Stimulated activated memory B cell treated with anti-CD40 and anti-IgM and Interleukin-4, amounts not matched to agents 10 μg/mL and 1 μg/mL and 100 μg/mL, for 72 hours (primary cell): Measurements from ENCODE around the gene SH2B3.
A peak's percentile ranks its signal among the peaks of the same experiment; 100 is the strongest.

ENCODE experiments used
- ATAC-seq: fragments of 150-1000 bp; cut with Tn5 transposase; 2 replicates; pipeline ENCODE4 v1.10.0; 2021
- H3K27ac Mint-ChIP-seq: one replicate; pipeline ENCODE4 v1.8.0; 2022; ENCODE audit warnings: mild to moderate bottlenecking, mixed read lengths
- H3K27me3 Mint-ChIP-seq: one replicate; pipeline ENCODE4 v1.8.0; 2022; ENCODE audit warnings: mixed read lengths
- H3K36me3 Mint-ChIP-seq: one replicate; pipeline ENCODE4 v1.8.0; 2022; ENCODE audit warnings: mixed read lengths
- H3K4me1 Mint-ChIP-seq: one replicate; pipeline ENCODE4 v1.8.0; 2022; ENCODE audit warnings: mixed read lengths
- H3K4me3 Mint-ChIP-seq: one replicate; pipeline ENCODE4 v1.8.0; 2022; ENCODE audit warnings: mild to moderate bottlenecking, moderate library complexity, mixed read lengths
- H3K9me3 Mint-ChIP-seq: one replicate; pipeline ENCODE4 v1.8.0; 2022; ENCODE audit warnings: mixed read lengths

Gene SH2B3

GRCh38 chr12:111447571-111448265, 42.0 kb downstream of the SH2B3 start:
- no peaks in the 10 kb centered on the region for H3K9me3 Mint-ChIP-seq
- H3K4me1 Mint-ChIP-seq = peaks cover 82% of the 10 kb centered on the region
- H3K36me3 Mint-ChIP-seq = peaks cover 59% of the 10 kb centered on the region
- no peaks in the 10 kb centered on the region for H3K27me3 Mint-ChIP-seq
- H3K27ac Mint-ChIP-seq = peak overlapping the region; percentile 74
- H3K4me3 Mint-ChIP-seq = no peak overlapping the region
- no peak for ATAC-seq

GRCh38 chr12:111448266-111448830, 42.6 kb downstream of the SH2B3 start:
- Mint-ChIP-seq H3K4me1 (peaks cover 75% of the 10 kb centered on the region), H3K27me3 (no peaks in the 10 kb centered on the region), H3K36me3 (peaks cover 57% of the 10 kb centered on the region), H3K4me3 (no peak overlapping the region), H3K27ac (peak overlapping the region; percentile 74), H3K9me3 (no peaks in the 10 kb centered on the region)
- ATAC-seq = no peak

- Mint-ChIP-seq H3K36me3 (peaks cover 60% of the 10 kb centered on the region), H3K27ac (peak overlapping the region; percentile 74)
Observed at GRCh38 chr12:111448846-111449790, 43.4 kb downstream of the SH2B3 start.

GRCh38 chr12:111450676-111451075, 45.0 kb downstream of the SH2B3 start:
- ATAC-seq = no peak
- H3K4me3 Mint-ChIP-seq = no peak overlapping the region
- H3K9me3 Mint-ChIP-seq = no peaks in the 10 kb centered on the region
- H3K27me3 Mint-ChIP-seq = no peaks in the 10 kb centered on the region
- peaks cover 71% of the 10 kb centered on the region for H3K36me3 Mint-ChIP-seq
- peaks cover 52% of the 10 kb centered on the region for H3K4me1 Mint-ChIP-seq
- peak overlapping the region; percentile 74 for H3K27ac Mint-ChIP-seq

More at GRCh38 chr12:111448846-111449790, 43.4 kb downstream of the SH2B3 start:
- Mint-ChIP-seq H3K4me1 (peaks cover 68% of the 10 kb centered on the region), H3K4me3 (no peak overlapping the region), H3K27me3 (no peaks in the 10 kb centered on the region), H3K9me3 (no peaks in the 10 kb centered on the region)
- ATAC-seq = no peak

- peaks cover 47% of the 10 kb centered on the region for H3K4me1 Mint-ChIP-seq
- peaks cover 75% of the 10 kb centered on the region for H3K36me3 Mint-ChIP-seq
- H3K27me3 Mint-ChIP-seq = no peaks in the 10 kb centered on the region
- no peak for ATAC-seq
- no peak overlapping the region for H3K27ac Mint-ChIP-seq
- no peak overlapping the region for H3K4me3 Mint-ChIP-seq
- H3K9me3 Mint-ChIP-seq = no peaks in the 10 kb centered on the region
Observed at GRCh38 chr12:111451232-111451631, 45.5 kb downstream of the SH2B3 start.

- no peak overlapping the region for H3K27ac Mint-ChIP-seq
- no peaks in the 10 kb centered on the region for H3K27me3 Mint-ChIP-seq
- peaks cover 42% of the 10 kb centered on the region for H3K4me1 Mint-ChIP-seq
- no peak overlapping the region for H3K4me3 Mint-ChIP-seq
- H3K9me3 Mint-ChIP-seq = no peaks in the 10 kb centered on the region
- peaks cover 71% of the 10 kb centered on the region for H3K36me3 Mint-ChIP-seq
- peak; percentile 38 for ATAC-seq
Observed at GRCh38 chr12:111451649-111452129, 46.0 kb downstream of the SH2B3 start.

- no peak for ATAC-seq
- no peak overlapping the region for H3K4me3 Mint-ChIP-seq
- no peaks in the 10 kb centered on the region for H3K9me3 Mint-ChIP-seq
- peak overlapping the region; percentile 25 for H3K27ac Mint-ChIP-seq
- peaks cover 60% of the 10 kb centered on the region for H3K36me3 Mint-ChIP-seq
- no peaks in the 10 kb centered on the region for H3K27me3 Mint-ChIP-seq
- peaks cover 27% of the 10 kb centered on the region for H3K4me1 Mint-ChIP-seq
Observed at GRCh38 chr12:111453071-111453989, 47.6 kb downstream of the SH2B3 start.

- no peak overlapping the region for H3K4me3 Mint-ChIP-seq
- no peaks in the 10 kb centered on the region for H3K9me3 Mint-ChIP-seq
- peaks cover 17% of the 10 kb centered on the region for H3K4me1 Mint-ChIP-seq
- H3K36me3 Mint-ChIP-seq = peaks cover 50% of the 10 kb centered on the region
- H3K27me3 Mint-ChIP-seq = no peaks in the 10 kb centered on the region
- no peak for ATAC-seq
- H3K27ac Mint-ChIP-seq = peak overlapping the region; percentile 25
Observed at GRCh38 chr12:111454311-111454710, 48.6 kb downstream of the SH2B3 start.

GRCh38 chr12:111454716-111455447, 49.2 kb downstream of the SH2B3 start:
- peak overlapping the region; percentile 25 for H3K27ac Mint-ChIP-seq
- peaks cover 11% of the 10 kb centered on the region for H3K4me1 Mint-ChIP-seq
- peaks cover 46% of the 10 kb centered on the region for H3K36me3 Mint-ChIP-seq
- no peak for ATAC-seq
- no peaks in the 10 kb centered on the region for H3K27me3 Mint-ChIP-seq
- no peak overlapping the region for H3K4me3 Mint-ChIP-seq
- H3K9me3 Mint-ChIP-seq = no peaks in the 10 kb centered on the region

GRCh38 chr12:111455448-111456320, 50.0 kb downstream of the SH2B3 start:
- no peak overlapping the region for H3K4me3 Mint-ChIP-seq

GRCh38 chr12:111457071-111457470, 51.3 kb downstream of the SH2B3 start:
- Mint-ChIP-seq H3K4me1 (peaks cover under 1% of the 10 kb centered on the region), H3K9me3 (no peaks in the 10 kb centered on the region), H3K4me3 (no peak overlapping the region), H3K27ac (no peak overlapping the region), H3K36me3 (peaks cover 29% of the 10 kb centered on the region), H3K27me3 (no peaks in the 10 kb centered on the region)
- ATAC-seq = no peak

More at GRCh38 chr12:111455448-111456320, 50.0 kb downstream of the SH2B3 start:
- Mint-ChIP-seq H3K27ac (peak overlapping the region; percentile 25), H3K4me1 (peaks cover 8% of the 10 kb centered on the region), H3K36me3 (peaks cover 38% of the 10 kb centered on the region), H3K9me3 (no peaks in the 10 kb centered on the region), H3K27me3 (no peaks in the 10 kb centered on the region)
- ATAC-seq = no peak

GRCh38 chr12:111457577-111457976, 51.9 kb downstream of the SH2B3 start:
- Mint-ChIP-seq H3K9me3 (no peaks in the 10 kb centered on the region), H3K27me3 (no peaks in the 10 kb centered on the region), H3K27ac (no peak overlapping the region), H3K4me3 (no peak overlapping the region), H3K4me1 (peaks cover 6% of the 10 kb centered on the region), H3K36me3 (peaks cover 29% of the 10 kb centered on the region)
- ATAC-seq = no peak

- H3K27ac Mint-ChIP-seq = peak overlapping the region; percentile 42
- H3K36me3 Mint-ChIP-seq = peaks cover 21% of the 10 kb centered on the region
- H3K9me3 Mint-ChIP-seq = no peaks in the 10 kb centered on the region
- H3K27me3 Mint-ChIP-seq = no peaks in the 10 kb centered on the region
- peaks cover 13% of the 10 kb centered on the region for H3K4me1 Mint-ChIP-seq
- ATAC-seq = no peak
- H3K4me3 Mint-ChIP-seq = no peak overlapping the region
Observed at GRCh38 chr12:111458546-111459172, 52.9 kb downstream of the SH2B3 start.
